GM12878 (cell line): ENCODE results near the gene ADCY7. TPM values are rescaled to one million over a fixed set of nuclear protein-coding genes. Genes with fewer than 3 reads are reported as not detected.

Source experiments
- E2F4 ChIP-seq: IDR thresholded peaks from 2 replicates; pipeline ENCODE4 v1.6.1; 2012; ENCODE audit warnings: low read depth, low read length, improper control_type of control experiment
- LARP7 ChIP-seq: fragments of 450-650 bp; IDR thresholded peaks from 2 replicates; pipeline ENCODE4 v1.6.1; 2017; ENCODE audit warnings: mild to moderate bottlenecking
- MTA2 ChIP-seq: fragments of 450-650 bp; IDR thresholded peaks from 2 replicates; pipeline ENCODE4 v1.6.1; 2016; ENCODE audit warnings: low read depth, mild to moderate bottlenecking, moderate library complexity
- NBN ChIP-seq: fragments of 450-650 bp; IDR thresholded peaks from 2 replicates; pipeline ENCODE4 v1.6.1; 2016
- NFXL1 ChIP-seq: fragments of 450-650 bp; IDR thresholded peaks from 2 replicates; pipeline ENCODE4 v1.6.1; 2017; ENCODE audit warnings: antibody characterized with exemption, mild to moderate bottlenecking, borderline replicate concordance
- NKRF ChIP-seq: fragments of 450-650 bp; conservative IDR thresholded peaks from 2 replicates; pipeline ENCODE4 v1.6.1; 2017; ENCODE audit warnings: mild to moderate bottlenecking, moderate library complexity
- RAD21 ChIP-seq: IDR thresholded peaks from 2 replicates; pipeline ENCODE4 v1.6.1; 2011; ENCODE audit warnings: mild to moderate bottlenecking, low read depth, low read length, moderate library complexity; ENCODE audit not compliant: insufficient read depth
- SIX5 ChIP-seq: IDR thresholded peaks from 2 replicates; pipeline ENCODE4 v1.6.1; 2011; ENCODE audit warnings: mild to moderate bottlenecking, low read depth, low read length, moderate library complexity; ENCODE audit not compliant: severe bottlenecking
- SREBF1 ChIP-seq: IDR thresholded peaks from 2 replicates; pipeline ENCODE4 v1.6.1; 2012; ENCODE audit warnings: mild to moderate bottlenecking, low read length
- TBL1XR1 ChIP-seq: IDR thresholded peaks from 2 replicates; pipeline ENCODE4 v1.6.1; 2012; ENCODE audit warnings: low read depth, low read length, improper control_type of control experiment
- ZNF274 ChIP-seq: IDR thresholded peaks from one replicate; pipeline ENCODE4 v1.8.0; 2011; ENCODE audit not compliant: insufficient read length, insufficient read depth
- ZSCAN29 ChIP-seq: fragments of 450-650 bp; IDR thresholded peaks from 2 replicates; pipeline ENCODE4 v1.6.1; 2017; ENCODE audit warnings: mild to moderate bottlenecking, moderate library complexity
- polyA plus RNA-seq, 11 experiments: library from polyadenylated mRNA; depleted of rRNA in 4 of 11; unstranded in 6 of 11; stranded (reverse) in 5 of 11; fragments of >200 nt; fragmentation: Nextera tagmentation in 4 of 11; fragmentation: Illumina TruSeq in 1 of 11; extraction: Ambion mirVana in 4 of 11; extraction: Trizol in 1 of 11; gene quantifications; 1 replicate in 1 of 11; 2 replicates in 10 of 11; pipeline versions ENCODE4 v1.2.1 to v1.2.3, GENCODE V29; 2011 to 2016; ENCODE audit warnings: inconsistent platforms in 2 of 11, missing spikeins in 2 of 11, low read depth in 1 of 11
- total RNA-seq, 4 experiments: library from RNA; depleted of rRNA in 3 of 4; stranded (reverse); fragments of >200 nt in 3 of 4; fragmentation: Illumina TruSeq in 1 of 4; extraction: Trizol in 1 of 4; gene quantifications; 2 replicates each; pipeline versions ENCODE4 v1.2.1 to v1.2.3, GENCODE V29; 2013 to 2021
- TF ChIP-seq, protein P1 (sequence below): IDR thresholded peaks from 2 replicates; pipeline ENCODE4 v1.6.1; 2012; ENCODE audit warnings: mild to moderate bottlenecking, low read depth, low read length

Gene ADCY7
- total and polyA plus RNA-seq, 10 of the 15 experiments (the other 5 are each of a cell fraction or from before 2014, with no cell fraction given): 1.2 to 87.9 (median 24.4) TPM

GRCh38 chr16:50229149-50229726, 37.1 kb upstream of the ADCY7 start (continued):
- TF ChIP-seq, protein P1, sequence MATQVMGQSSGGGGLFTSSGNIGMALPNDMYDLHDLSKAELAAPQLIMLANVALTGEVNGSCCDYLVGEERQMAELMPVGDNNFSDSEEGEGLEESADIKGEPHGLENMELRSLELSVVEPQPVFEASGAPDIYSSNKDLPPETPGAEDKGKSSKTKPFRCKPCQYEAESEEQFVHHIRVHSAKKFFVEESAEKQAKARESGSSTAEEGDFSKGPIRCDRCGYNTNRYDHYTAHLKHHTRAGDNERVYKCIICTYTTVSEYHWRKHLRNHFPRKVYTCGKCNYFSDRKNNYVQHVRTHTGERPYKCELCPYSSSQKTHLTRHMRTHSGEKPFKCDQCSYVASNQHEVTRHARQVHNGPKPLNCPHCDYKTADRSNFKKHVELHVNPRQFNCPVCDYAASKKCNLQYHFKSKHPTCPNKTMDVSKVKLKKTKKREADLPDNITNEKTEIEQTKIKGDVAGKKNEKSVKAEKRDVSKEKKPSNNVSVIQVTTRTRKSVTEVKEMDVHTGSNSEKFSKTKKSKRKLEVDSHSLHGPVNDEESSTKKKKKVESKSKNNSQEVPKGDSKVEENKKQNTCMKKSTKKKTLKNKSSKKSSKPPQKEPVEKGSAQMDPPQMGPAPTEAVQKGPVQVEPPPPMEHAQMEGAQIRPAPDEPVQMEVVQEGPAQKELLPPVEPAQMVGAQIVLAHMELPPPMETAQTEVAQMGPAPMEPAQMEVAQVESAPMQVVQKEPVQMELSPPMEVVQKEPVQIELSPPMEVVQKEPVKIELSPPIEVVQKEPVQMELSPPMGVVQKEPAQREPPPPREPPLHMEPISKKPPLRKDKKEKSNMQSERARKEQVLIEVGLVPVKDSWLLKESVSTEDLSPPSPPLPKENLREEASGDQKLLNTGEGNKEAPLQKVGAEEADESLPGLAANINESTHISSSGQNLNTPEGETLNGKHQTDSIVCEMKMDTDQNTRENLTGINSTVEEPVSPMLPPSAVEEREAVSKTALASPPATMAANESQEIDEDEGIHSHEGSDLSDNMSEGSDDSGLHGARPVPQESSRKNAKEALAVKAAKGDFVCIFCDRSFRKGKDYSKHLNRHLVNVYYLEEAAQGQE: no peak
- TF ChIP-seq LARP7: no peak
- no peak for TF ChIP-seq NKRF
- TF ChIP-seq SIX5: no peak
- no peak for TF ChIP-seq NBN
- no peak for TF ChIP-seq E2F4
- no peak for TF ChIP-seq ZNF274
- no peak for TF ChIP-seq NFXL1
- no peak for TF ChIP-seq SREBF1
- TF ChIP-seq TBL1XR1: no peak
- TF ChIP-seq MTA2: no peak
- TF ChIP-seq RAD21: no peak
- no peak for TF ChIP-seq ZSCAN29
